HuH-7 (cell line): Measurements from ENCODE around the gene IL2RG.

Experiments
- DNase-seq: peaks from one replicate; pipeline ENCODE4 v3.0.0; 2011; ENCODE audit warnings: low spot score

IL2RG gene

DNA sequence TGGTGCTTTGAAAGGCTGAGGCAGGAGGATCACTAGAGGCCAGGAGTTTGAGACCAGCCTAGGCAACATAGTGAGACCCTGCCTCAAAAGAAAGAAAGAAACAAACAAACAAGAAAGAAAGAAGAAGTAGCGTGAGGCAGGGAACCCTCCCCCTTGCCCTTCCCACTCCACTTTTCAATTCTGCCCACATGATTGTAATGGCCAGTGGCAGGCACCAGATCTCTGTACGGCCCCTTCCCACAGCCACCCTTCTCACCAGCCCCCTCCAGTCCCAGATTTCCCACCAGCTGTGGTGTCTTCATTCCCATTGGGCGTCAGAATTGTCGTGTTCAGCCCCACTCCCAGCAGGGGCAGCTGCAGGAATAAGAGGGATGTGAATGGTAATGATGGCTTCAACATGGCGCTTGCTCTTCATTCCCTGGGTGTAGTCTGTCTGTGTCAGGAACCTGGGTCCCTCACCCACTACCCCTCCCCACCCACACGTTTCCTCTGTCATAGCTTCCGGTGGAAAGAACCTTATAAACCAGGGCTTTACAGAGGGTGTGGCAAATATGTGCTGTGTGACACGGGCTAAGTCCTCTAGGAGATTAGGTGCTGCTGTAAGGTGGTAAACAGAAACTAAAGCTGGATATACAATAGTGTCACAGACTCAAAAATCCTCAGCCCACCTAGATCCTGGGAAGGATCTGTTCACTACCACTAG lies at the start of gene IL2RG:
Gene IL2RG, minus strand, starts transcription at position 437 of the 703 bp plus-strand sequence. Its CDS starts 38 bp downstream, at position 399.
- DNase-seq: no peak

DNA sequence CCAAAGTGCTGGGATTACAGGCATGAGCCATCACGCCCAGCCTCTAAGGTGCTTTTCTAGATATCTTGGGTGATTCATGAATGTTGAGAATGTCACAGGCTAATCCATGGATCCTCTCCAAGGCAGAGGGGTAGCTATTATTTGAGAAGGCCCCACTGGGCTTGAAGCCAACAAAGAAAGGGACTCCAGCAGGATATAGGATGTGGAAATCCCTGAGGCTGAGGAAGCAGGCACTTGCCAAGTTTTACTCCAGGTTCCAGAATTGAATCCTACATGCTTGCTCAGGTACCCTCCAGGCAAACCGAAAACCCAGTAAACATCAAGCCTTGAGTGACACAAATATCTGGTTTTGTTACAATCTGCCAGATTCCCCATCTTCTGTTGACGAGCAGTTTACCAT lies 49.1 kb upstream of the IL2RG start:
- DNase-seq: no peak

DNA sequence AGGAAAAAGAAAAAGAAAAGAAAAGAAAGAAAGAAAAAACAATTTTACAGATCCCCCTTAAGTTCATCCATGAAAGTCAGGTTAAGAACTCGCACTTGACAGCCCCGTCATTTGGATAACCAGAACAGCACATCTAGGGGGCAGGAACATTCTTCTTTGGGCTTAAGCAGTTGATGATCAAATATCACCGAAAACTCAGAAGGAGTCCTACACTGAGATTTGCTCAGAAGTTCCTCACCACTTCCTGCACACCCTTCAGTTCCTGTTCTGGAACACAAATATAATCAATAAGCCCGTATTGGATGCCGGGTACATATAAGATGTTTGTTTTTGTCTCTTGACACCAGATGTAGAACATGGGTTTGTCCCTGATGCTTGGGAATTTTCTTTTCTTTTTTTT lies 48.0 kb upstream of the IL2RG start:
- no peak for DNase-seq

DNA sequence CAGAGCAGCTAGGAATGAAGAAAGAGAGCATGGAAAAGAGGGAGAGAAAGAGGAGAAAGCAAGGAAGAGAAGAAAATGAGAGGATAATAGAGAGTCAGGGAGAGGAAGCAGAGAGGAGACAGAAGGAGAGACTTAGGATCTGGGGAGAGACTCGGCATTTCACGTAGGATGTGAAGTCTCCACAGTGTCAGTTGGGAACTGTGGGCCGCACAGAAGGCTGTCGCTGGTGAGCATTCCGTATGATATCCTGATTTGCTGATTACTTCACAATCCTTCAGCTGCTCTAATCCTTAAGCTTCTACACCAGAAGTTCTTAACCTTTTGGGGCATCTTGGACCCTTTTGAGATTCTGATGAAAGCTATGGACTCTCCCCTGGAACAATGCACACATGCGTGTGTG lies 47.2 kb upstream of the IL2RG start:
- DNase-seq: no peak

DNA sequence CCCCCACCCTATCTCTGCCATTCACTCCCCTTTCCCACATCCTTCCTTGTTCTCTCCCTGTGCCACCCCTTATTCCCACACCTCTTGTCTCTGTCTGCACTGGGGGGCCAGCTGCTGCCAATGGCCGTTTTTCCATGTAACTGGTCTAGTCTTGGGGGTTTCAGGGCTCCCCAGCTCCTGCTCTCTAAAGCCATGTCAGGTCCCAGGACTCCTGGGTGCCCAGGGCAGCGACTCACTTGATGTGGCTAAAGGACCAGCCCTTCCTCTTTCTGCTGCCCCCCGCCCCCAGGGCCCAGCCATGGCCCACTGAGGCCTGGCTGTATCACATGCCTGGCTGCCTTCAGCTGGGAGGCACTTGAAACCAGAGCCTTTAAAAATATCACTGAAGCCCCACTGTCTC lies 43.3 kb upstream of the IL2RG start:
- DNase-seq: no peak

DNA sequence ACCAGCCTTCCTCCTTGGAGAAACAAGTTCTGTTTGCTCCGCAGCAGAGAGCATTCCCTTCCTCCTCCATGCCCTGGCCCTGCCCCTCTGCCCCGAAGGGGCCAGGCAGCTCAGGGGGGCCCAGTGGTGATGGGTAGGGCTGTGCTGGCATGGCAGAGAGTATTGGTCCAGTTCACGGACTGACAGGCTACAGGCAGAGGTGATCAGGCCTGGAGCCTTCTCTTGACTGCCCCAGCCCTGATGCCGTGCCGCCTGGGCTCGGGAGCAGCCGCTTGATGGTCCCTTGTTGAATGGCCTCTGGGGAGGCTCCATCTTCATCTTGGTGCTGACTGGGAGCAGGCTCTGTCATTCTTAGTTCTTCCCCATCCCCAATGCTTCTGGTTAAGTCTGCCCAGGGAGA lies 42.8 kb upstream of the IL2RG start:
- DNase-seq: no peak

DNA sequence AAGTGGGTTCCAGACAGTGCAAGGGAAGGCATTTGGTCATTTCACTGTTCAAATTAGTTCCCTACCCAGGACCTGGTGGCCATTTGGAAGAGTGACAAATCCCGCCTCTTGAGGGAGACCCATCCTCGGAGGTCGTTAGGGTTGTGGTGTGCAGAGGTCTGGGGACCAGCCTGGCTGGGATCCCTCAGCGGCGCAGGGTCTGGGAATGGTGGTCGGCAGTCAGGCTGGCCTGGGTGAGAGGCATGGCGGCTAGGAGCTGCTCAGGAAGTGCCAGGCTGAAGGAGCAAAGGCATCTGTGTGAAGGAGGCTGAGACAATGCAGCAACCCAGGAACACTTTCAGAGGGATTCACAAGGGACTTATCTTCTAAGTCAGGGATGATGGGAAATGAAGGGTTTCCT lies 40.0 kb upstream of the IL2RG start:
- DNase-seq: no peak

DNA sequence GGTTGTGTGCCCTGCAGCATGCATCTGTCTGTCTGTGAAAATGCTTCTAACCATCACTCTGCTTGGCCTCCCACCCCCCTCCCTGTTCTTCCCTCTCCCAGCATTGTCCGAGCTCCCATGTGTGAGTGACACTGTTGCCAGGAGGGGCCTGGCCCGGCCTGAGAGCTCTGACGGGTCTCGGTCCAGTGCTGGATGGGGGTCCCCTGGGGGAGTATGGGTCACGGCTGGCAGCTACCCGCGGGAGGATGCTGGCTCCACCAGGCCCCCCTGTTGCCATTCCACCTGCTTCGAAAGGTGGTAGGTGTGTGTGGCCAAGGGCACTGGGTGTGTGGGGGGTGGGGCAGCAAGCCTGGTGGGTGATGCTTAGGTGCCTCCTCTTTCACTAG lies 36.9 kb upstream of the IL2RG start:
- DNase-seq: no peak

DNA sequence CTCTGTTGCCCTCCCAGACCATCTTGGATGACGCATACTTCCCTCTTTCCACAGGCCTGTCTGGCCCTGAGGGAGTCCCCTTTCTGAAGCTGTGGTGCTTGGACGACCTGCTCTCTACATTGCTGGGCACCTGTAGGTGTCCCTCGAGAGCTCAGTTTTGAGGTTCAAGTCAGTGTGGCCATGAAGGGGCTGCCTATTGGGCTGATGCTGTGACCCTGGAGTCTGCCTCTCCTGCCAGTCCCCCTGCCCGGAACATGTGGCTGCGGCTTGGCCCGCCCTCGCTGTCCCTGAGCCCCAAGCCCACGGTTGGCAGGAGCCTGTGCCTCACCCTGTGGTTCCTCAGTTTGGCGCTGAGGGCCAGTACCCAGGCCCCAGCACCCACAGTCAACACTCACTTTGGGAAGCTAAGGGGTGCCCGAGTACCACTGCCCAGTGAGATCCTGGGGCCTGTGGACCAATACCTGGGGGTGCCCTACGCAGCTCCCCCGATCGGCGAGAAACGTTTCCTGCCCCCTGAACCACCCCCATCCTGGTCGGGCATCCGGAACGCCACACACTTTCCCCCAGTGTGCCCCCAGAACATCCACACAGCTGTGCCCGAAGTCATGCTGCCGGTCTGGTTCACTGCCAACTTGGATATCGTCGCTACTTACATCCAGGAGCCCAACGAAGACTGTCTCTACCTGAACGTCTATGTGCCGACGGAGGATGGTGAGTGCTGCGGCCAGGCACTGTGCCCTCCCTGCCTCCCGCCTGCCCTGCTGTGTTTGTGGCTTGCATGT lies 36.3 kb upstream of the IL2RG start:
- DNase-seq: no peak

DNA sequence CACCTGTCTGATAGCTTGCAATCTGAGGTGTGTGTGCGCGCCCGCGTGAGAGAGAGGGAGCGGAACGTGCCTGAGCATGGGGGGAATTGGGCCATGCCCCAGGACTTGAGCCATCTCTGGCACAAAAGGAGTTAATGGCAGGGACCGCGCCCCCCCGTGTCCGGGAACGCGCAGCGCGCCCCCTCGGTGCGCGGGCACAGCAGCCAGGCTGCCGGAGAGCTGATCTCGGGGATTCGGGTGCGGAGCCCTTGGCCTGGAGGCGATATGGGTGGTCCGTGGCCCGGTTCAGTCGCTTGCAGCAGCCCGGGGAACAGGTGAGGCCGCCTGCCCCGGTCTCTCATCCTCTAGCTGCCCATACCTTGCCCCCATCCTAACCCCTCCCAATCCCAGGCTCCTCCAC lies 33.3 kb upstream of the IL2RG start, which contains the start of gene NLGN3:
Gene NLGN3, plus strand, starts transcription at position 191 of the 400 bp plus-strand sequence. CDS start 2,909 bp downstream, outside the sequence.
- DNase-seq: no peak

DNA sequence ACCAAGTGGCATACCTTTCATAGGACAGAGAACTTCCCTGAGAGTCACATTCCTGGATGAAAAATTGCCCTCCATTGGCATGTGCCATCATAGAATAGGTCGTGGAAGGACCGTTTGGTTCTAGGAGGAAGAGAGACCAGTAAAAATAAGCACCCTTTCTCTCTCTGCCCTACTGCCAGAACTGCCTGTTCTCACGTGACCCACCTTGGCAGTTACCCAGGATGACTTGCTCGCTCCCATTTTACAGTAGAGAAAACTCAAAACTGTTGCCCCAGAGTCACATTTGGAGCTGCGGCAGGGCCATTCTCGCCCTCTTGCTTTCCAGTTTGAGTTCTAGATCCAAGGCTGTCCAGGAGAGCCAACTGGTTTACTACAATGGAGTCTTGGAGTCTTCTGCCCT lies 32.1 kb upstream of the IL2RG start:
- DNase-seq: no peak

DNA sequence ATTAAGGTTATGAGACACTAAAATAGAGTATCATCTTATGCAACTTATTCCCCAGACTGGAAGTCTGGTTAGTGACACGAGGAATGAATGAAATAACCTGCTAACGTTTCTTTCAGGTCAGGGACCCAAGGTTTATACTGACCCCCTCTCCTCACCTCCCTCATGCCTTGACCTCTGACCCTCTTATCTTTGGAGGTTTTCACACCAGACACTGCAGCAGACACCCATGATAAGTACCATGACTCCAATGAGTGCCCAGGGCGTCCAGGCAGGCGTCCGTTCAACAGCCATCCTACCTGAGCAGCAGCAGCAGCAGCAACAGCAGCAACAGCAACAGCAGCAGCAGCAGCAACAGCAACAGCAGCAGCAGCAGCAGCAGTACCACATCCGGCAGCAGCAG lies 29.1 kb upstream of the IL2RG start:
- DNase-seq: no peak

DNA sequence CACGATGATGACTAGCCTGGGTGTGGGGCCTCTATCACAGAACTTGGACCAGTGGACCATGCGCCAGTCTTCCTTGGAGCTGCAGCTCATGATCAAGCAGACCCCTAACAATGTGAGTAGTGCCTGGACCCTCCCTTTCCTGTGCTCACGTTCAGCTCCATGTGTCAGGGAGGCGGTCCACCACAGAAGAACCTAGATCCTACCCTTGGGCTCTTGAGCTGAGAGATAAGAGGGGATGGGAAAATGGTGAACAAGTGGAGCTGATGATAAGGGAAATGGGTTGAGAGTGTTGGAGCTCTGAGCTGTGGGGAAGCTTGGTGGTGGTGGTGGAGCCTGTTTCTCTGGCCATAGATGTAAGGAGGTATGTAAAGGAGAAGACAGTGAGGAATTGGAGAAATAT lies 20.1 kb upstream of the IL2RG start:
- DNase-seq: no peak

DNA sequence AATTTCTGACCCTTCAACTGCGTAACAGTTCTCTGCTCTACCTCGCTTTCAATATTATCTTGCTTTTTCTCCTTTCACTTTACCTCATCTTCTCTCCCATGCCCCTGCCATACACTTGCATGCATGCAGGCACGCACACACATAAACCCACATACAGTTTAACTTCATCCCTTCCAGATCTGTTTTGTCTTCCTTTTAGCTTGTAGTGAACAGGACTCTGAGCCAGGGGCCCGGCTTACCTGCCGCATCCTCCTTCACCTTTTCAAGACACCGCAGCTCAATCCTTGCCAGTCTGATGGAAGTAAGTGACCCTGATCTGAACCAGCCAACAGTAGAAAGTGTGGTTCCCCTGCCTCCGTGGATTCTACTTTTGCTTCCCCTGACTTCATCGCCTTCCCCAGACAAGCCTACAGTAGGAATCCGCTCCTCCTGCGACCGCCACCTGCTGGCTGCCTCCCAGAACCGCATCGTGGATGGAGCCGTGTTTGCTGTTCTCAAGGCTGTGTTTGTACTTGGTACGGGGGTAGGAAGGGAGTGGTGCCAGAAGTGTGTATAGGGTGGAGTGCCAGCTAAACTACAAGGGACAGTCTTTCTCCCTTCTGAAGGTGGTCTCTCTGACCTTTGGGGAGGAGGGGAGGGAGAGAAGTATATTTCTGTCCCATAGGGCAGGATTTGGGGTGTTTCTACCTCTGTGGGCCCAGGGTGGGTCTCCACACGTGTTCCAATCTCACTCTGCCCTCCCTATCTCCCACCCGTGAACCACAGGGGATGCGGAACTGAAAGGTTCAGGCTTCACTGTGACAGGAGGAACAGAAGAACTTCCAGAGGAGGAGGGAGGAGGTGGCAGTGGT lies 17.8 kb upstream of the IL2RG start:
- DNase-seq: peak; percentile 81

DNA sequence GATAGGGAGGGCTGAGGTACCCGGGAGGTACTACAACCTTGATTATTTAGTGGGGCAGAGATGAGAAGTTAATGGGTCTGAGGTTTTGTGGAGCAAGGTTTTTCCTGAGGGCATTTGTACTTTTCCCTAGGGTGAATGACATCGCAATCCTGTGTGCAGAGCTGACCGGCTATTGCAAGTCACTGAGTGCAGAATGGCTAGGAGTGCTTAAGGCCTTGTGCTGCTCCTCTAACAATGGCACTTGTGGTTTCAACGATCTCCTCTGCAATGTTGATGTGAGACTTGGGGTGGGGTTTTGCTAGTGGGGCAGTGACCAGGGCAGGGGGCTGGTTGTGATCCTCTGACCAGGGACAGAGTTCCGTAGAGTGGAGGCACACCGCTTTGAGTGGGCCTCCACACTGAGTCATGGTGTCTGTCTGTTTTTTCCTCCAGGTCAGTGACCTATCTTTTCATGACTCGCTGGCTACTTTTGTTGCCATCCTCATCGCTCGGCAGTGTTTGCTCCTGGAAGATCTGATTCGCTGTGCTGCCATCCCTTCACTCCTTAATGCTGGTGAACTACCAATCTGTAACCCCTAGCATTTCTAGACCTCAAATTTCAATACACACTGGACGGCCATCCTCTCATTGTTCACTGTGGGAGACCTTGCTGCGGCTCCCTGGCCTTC lies 16.9 kb upstream of the IL2RG start:
- DNase-seq: no peak

DNA sequence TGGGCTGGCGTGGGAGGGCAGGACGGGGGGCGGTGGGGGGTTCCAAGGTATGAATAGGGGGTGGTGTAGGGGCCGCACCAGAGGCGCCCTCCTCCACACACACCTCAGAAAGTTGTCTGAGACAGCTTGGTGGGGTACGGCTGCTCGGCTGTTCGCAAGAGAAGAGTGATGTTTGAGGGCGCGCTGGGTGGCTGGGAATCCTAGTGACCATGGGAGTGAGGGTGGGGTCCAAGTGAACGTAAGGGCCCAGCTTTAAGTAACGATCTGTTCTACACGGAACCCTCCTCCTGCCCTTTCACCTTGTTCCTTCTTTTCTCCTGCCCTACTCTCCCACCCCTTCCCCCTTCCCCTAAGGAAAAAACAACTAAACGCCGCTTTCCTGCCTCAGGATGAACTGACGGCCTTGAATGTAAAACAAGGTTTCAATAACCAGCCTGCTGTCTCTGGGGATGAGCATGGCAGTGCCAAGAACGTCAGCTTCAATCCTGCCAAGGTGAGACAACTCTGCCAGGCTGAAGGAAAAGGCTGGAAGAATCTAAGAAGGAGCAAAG lies 7.7 kb upstream of the IL2RG start:
- DNase-seq: no peak

DNA sequence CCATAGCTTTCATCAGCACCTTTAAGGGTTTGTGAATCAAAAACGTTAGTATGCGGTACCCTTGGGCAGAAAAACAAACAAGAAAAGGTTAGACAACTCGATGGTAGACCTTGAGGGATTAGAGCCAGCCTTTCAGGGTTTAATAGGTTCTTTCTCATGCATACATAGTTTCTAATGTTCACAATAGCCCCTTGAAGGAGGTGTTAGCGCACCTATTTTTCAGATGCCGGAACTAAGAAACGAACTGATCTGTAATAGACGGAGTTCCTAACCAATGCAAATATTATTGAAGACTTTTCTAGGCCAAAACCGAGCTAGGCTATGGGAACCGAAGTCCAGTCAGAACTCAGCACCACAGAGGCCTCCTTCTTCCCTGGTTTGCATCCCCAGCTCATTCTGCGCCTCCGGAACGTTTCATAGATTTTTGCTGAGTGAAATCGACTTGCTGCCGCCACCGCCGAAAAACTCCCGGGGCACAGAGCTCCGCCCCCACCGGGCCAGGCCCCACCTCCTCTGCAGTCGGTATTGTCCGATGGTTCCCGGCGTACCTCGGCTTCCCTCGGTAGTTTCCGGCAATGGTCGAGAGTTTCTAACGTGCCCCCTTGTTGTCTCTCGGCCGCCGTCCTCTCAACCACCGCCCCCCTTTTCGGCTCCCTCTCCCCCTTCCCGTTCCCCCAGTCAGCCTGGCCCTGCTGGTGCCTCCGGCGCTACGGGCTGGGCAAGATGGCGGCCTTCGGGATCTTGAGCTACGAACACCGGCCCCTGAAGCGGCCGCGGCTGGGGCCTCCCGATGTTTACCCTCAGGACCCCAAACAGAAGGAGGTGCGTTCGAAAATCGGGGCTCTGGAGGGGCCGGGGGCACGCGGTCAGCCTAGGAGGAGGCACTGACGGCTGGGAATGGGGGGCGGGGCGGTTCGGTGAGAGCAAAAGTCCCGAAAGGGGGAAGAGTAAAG lies 6.9 kb upstream of the IL2RG start, which contains the start of gene MED12:
Gene MED12, plus strand, starts transcription at position 565 of the 953 bp plus-strand sequence. Its CDS starts 159 bp downstream, at position 724.
- peak; percentile 74 for DNase-seq

DNA sequence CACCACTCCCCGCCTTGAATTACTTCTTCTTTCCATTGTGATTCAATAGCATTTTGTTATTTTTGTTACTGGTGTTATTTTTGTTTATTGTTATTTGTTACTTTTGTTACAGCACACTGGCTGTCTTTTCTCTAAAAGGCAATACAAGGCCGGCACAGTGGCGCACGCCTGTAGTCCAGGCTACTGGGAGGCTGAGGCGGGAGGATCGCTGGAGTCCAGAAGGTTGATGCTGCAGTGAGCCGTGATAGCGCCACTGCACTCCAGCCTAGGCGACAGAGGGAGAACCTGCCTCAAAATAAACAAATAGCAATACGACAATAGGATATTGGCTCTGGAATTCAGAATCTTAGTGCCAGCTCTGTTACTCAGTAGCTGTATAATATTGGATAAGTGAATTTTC lies 6.0 kb upstream of the IL2RG start:
- no peak for DNase-seq

DNA sequence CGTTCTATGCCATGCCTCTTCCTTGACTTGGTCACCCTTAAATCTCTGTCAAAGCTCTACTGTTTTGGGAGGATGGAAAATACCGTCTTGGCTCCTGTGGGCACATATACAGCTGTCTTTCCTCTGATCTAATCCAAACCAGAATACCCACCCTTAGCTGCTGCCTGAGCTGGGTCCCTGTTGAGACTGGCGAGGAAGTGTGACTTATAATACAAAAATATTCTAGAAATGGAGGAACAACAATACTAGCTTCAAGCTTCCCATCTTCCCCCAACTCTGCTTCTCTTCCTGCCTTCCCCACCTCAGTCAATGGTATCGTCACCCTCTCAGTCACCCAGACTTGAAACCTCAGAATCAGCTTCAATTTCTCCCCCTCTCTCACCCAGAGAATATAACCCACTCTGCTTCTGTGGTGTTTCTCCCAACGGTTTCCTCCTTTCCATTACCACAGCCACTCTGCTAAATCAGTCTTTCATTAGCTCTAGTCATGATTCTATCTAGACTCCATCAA lies 599 bp upstream of the IL2RG start:
- no peak for DNase-seq

DNA sequence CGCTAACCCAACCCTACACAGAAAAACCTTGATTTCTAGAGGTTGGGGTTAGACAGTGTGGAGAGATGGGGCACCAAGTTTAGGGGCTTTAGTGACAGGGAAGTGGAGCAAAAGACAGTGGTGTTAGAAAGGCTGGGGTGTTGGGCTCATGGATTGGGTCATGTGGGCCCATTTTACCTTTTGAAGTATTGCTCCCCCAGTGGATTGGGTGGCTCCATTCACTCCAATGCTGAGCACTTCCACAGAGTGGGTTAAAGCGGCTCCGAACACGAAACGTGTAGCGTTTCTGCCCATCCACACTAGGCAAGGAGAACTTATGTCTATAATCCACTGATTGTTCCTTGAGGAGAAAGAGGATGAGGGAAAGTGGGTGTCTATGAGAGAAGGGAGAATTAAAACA lies 2.3 kb downstream of the IL2RG start:
- DNase-seq: no peak
